Activated naive CD4-positive, alpha-beta T cell treated with anti-CD3 and anti-CD28 coated beads, Interleukin-2, amount 50 U/mL, for 16 hours (primary cell): ENCODE measurements around the gene TTF1.
"Not testable (repeated sequence)": the region's sequence is repeated elsewhere in the genome, so short reads cannot be mapped to it uniquely, and the experiment has no call there.

ENCODE experiments used
- DNase-seq: peaks from one replicate; pipeline ENCODE4 v3.0.0-alpha.2; 2020

Gene TTF1

DNA sequence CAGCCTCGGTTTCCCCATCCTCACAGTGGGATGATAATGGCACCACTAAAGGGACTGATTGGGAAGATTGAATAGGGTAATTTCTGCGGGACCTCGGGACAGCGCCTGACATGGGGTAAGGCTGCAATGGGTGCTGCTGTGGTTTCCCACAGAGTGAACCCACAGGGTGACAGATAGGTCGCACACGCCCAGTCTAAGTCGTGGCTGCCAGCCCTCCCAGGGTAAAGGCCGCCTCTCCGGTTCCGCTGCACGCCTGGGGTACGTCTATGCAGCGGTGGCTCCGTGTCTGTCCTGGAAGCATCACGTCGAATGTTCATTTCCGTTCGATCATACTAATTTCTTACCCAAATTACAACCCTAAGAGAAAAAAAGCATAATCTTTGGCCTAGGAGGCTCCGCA, 4.0 kb upstream of the TTF1 start:
- DNase-seq = no peak

DNA sequence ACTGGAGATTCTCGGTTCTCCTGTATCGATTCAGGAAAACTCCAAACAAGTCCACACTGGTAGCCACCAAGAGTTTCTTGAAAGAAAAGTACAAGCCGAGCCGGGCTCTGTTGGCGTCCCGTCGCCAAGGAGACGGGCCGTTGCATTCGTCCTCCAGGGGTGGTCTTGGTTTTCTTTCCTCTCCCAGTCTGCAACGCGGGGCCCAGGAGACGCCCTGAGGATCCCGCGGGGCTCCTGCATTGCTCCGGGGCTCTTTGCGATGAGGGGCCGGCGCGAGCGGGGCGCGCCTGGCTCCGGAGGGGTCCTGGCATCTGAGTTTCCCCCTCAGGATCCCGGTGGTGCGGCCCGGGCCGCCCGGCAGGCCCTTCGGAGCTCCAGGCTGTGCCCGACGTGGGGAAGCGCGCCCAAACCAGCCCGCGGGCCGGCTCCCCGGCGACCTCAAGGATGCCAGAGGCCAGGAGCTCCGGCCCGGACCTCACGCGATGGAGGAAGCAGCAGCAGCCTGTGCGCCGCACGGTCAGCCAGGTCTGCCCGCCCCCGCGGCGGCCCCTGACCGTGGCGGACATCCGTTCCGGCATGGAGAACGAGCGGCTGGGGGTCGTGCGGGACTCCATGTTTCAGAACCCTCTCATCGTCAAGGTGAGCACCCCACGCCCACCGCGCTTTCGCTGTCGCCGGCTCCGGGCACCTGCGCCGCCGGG, 3.3 kb upstream of the TTF1 start, which contains the start of gene CFAP77:
Gene CFAP77 (plus strand): TSS at position 384 of the 701 bp plus-strand sequence. CDS start 61 bp downstream, at position 445.
- DNase-seq = peak; percentile 48

DNA sequence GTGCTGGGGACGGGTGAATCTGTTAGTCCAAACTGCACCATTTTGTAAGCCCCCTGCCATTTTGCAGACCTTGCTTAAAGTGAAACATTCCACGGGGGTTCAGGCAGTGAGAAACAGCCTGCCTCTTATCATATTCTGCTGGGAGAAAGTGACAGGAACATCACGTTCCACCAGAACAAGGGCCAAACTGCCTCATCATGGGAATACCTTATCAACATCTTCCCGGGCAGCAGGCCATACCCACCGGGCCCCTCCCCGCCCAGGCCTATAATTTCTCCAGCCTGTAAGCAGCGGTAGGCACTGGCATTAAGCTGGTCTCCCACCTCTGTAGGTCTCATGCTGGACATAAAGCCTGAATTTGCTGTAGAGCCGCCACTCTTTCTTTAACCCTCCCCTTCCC, 1.9 kb upstream of the TTF1 start:
- no peak for DNase-seq

DNA sequence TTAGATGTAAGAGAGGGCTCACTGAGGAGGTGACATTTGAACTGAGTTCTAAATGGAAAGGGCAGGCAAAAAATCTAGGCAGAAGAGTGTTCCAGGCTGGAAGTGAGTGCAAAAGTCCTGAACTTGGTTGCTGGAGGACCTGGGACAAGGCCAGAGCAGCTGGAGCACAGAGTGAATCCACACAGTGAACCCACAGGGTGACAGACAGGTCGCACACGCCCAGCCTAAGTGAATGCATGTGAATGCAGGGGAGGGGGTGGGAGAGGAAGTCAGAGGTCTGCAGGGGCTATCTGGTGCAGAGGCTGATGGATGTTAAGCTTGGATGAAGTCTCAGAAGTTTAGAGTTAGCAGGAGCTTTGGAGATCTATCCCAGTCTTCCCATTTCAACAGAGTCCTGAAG, 556 bp upstream of the TTF1 start:
- DNase-seq = no peak

DNA sequence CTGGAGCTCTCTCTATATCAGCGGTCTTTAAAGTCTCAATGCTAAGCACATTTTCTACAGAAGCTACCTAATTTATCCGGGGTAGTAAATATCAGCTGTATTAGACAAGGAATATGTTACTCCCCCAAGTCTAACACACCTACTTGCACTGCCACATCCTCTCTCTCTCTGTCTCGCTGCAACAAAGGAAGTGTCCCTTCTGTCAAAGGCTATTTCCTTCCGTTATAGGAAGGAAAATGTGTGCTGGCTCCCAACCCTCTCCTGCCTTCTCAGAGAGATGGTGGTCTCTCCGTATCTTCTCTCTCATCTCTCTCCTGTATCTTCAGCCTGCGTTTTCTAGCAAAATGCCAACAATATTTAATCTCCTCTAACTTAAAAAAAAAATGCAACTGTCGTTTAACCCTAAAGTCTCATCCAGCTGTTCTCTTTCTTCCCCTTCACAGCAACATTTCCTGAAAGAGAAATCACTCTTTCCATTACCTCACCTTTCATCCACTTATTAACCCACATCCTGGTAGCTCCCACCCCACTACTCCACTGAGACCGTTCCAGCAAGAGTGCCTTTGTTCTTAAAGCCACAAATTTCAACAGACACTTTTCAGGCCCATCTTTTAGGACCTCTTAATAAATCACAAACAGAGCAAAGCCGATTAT, 2.3 kb downstream of the TTF1 start:
- no peak for DNase-seq

DNA sequence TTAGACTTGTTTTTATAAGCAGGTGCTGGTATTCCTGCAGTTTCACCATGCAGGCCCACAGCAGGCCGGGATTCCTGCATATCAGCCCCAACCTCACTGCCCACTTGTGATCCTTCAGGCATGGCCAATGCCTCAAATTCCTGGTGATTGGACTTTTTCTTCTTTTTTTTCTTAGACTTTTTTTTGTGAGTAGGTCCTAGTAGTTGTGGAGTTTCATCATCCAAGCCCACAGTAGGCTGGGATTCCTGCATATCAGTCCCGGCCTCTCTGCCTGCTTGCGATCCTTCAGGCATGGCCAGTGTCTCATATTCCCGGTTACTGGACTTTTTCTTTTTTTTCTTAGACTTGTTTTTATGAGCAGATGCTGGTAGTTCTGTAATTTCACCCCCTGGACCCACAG, 4.8 kb downstream of the TTF1 start:
- DNase-seq = no peak

DNA sequence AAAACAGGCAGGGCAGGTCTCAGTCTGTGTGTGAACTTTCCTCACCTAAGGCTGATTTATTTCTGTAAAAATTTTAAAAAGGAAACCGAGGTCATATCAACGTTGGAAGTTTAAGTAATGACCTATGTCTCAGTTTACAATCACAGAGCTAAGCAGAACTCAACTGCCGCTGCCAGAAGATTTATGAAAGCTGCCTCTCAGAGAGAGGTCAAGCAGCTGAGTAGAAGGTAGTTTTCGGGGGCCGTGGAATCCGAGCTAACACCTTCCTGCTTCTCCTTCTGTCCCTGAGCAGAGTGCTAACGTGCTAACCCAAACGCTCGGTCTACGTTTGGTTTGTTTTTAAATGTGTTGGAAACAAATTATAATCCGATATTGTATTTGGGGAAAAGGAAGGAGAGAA, 11.1 kb downstream of the TTF1 start:
- DNase-seq = no peak

DNA sequence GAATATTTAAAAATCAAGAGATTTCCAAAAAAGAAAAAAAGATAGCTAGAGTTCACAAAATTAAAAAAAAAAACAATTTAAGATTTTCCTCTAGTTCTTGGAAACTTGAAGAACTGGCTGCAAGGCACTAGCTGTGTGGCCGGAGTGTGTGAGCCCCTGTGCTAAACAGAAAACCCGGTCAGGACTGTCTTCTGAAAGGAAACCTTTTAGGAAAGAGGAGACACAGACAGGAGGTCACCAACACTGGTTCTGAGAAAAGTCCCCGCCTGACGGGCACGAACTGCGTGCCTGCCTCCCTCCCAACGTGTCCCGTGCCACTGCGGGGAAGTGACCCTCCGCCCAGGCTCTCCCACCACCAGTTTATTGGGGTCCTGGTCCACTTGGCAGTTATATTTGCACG, 15.2 kb downstream of the TTF1 start:
- no peak for DNase-seq

DNA sequence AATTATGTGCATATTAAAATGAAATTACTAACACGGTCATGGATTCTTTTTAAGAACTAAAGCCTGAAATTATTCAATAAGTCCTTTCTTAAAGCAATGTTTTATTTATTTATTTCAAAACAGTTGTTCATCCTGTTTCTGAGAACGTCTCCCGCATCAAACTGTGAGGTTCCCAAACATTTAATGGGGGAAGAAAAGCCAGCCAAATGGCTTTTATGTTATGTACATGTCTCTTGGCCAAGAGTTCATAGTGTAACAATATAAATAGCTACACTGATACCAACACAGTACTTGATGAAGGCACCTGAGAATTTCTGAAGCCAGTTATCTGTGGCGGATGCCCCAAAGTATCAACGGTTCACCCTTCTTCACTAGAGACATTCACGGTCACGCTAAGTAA, 15.7 kb downstream of the TTF1 start:
- no peak for DNase-seq

DNA sequence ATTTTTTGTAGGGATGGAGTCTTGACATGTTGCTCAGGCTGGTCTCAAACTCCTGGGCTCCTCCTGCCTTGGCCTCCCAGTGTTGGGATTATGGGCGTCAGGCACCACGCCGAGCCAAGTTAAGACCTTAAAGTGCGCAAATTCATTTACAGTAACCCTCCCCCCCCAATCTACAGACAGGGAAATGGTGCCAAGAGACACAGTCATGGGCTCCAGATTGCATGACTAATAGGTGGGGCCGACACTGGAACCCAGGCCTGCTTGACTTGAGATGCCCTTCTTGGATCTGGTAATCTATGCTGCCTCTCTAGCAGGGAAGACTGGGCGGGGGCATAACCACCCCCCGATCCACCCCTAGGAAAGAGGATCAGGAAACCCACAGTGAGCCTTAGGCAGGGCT, 19.5 kb downstream of the TTF1 start:
- no peak for DNase-seq

DNA sequence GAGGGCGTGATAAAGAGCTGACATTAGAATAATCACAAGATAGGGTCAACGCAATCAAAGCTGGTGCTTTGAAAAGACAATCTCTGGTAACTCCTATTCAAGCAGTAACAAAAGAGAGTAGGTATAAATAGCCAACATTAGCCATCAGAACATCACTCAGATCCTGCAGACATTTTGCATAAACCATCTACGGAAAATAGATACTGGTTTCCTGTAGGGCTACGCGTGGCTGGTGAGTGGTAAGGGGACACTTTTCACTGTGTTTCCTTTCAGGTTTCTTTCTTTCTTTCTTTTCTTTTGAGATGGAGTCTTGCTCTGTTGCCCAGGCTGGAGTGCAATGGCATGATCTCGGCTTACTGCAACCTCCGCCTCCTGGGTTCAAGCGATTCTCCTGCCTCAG, 22.3 kb downstream of the TTF1 start:
- DNase-seq = no peak

DNA sequence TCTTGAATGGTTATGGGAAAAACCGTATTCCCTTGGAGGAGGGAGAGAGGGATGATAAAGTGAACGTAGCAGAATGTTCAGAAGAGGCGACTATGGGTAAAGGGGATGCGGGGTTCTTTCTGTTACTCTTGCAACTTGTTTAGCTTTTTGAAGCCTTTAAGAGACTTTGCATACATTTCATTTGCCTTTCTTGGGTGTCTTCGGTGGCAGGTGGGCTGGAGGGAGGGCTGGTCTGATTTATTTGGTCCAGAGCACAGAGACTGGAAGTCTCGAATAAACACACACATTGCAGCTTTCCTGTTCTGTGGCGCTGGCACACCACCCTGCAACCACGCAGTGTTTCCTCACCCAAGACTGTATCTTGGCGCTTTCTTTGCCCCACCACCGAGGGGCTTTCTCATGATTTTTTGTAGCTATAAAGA, 23.2 kb downstream of the TTF1 start:
- DNase-seq = no peak

DNA sequence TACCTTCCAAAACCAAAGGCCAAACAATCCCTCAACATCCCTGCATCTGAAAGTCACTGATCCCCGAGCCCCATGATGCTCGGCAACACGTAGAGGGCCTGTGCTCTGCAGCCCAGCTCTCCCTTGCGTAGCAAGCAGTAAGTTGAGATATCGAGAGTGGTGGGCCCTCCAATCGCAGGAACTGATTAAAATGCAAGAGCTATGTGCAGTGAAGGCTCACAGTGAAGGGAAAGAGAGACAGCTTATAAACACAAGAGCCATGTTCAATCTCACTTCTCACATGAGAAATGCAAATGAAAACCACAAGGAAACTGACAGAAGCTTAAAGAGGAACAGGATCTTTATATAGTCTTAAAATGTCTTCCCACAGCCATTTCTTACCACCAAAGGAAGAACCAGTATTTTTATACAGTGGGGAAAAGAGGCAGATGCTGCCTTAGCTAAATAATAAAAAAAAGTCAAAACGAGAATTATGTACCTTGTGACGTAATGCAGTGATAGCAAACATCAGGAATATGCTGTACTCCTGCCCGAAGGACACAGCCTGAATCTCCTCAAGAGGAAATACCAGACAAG, 24.6 kb downstream of the TTF1 start:
- DNase-seq = no peak

DNA sequence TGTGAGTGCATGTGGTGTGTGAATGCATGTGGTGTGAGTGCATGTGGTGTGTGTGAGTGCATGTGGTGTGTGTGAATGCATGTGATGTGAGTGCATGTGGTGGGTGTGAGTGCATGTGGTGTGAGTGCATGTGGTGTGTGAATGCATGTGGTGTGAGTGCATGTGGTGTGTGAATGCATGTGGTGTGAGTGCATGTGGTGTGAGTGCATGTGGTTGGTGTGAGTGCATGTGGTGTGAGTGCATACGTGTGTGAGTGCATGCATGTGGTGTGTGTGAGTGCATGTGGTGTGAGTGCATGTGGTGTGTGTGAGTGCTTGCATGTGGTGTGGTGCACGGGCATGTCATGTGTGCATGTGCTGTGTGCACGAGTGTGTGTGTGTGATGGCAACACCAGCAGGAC, 28.2 kb downstream of the TTF1 start:
- DNase-seq = not testable (repeated sequence)

DNA sequence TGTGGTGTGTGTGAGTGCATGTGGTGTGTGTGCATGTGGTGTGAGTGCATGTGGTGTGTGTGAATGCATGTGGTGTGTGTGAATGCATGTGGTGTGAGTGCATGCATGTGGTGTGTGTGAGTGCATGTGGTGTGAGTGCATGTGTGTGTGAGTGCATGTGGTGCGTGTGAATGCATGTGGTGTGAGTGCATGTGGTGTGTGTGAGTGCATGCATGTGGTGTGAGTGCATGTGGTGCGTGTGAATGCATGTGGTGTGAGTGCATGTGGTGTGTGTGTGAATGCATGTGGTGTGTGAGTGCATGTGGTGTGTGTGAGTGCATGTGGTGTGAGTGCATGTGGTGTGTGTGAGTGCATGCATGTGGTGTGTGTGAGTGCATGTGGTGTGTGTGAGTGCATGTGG, 28.9 kb downstream of the TTF1 start:
- DNase-seq = not testable (repeated sequence)

DNA sequence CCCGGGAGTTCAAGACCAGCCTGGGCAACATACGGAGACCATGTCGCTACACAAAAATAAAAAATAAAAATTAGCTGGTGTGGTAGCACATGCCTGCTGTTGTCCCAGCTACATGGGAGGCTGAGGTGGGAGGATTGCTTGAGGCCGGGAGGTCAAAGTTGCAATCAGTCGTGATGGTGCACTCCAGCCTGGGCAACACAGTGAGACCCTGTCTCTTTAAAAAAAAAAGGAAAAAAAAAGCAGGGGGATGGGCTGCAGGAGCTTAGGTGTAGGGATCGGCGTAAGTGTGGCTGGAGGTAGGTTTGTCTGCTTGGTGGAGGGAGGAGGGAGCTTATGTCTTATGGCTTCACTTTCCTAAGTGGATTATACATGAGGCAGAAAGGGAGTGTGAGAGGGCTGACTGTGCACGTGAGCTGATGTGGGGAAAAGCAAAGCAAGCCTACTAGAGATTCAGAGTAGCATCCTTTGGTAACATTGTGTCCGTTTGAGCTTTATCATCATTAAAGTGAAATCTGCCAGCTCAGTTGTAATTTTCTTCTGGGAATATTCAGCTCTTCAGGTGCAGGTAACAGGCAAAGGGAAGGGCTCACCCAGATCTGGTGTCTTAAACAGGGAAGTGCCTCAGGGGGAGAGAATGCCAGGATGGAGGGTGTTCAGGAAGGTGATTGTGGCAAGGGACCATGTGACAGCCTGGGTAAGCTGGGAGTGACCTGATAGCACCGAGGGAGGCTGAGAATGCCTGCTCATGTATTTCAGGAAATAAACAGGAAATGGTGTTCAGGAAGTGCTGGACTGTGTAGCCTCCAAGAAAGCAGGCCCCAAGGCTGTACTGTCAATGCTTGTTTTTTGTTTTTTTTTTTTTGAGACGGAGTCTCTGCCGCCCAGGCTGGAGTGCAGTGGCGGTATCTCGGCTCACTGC, 34.2 kb downstream of the TTF1 start:
- DNase-seq = no peak

DNA sequence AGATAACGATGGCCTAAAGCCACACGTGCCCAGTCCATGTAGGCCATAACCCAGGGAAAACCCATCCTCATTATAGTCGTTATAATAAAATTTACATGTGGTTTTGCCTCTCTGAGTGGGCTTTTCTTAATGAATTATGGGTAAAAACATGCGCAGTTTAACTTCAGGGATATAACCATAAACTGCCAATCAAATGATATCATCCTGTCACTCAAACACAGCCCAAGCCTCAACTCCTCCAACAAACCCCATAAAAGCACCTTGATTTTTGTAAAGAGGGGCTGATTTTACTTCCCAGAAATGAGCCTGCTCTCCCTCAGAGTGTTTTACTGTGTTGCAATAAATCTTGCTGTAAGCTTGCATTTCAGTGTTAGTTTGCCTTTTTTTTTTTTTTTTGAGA, 36.0 kb downstream of the TTF1 start:
- no peak for DNase-seq

DNA sequence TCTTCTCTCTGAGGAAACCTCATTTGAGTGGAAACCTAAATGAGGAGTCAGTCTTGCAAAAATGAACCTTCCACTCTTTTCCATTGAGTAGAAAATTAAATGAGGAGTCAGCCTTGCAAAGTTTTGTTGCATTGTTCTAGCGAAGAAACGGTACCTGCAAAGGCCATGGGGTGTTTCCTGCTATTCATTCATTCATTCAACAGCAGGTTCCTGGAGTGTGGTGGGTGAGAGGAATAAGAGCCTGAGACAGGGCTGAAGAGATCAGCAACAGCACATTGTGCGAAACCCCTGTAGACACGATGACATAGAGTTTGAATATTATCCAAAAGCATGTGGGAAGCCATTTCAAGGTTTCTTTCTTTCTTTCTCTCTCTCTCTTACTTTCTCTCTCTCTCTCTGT, 37.2 kb downstream of the TTF1 start:
- no peak for DNase-seq

DNA sequence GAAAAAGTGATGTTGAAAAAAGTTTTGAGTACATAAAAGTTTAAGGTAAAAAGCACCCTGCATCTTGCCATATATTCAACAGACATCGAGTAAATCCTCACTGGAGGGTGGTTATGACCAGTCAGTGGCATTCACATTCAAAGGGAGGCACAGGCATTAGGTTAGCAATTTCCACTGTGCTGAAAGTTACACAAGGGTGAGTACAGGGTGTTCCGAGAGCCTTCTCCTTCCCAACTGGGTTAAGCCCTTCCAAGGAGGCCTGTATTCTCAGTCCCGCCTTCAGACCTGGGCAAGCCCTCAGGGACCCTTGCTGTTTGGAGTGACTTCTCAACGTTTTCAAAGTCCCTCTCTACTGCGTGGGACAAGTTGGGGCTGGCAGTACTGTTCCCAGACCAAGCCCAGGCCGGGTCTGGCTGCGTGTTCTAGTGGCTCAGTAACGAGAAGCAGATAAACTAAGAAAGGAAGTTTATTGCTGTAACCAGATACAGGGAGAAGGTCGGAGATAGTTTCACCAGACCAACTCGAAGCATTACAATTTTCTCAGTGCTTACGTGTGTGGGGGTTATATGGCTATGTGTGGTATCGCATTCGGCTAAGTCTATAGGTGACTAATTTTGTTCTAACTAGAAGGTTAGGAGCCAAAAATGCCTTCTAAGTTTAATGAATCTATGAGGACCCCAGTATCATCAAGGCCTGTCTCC, 38.9 kb downstream of the TTF1 start:
- no peak for DNase-seq

DNA sequence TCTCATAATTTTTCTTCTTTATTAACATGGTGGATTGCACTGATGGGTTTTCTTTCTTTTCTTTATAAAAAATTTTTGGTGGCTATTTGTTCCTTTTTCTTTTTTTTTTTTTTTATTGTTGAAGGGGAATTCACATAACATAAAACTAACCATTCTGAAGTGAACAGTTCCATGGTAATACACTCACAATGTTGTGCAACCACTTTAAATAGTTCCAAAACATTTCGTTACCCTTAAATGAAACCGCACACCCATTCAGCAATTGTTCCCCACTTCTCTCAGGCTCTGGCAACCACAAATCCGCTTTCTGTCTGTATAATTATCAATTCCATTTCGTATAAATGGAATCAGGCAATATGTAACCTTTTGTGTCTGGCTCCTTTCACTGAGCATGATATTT, 40.2 kb downstream of the TTF1 start:
- DNase-seq = no peak

DNA sequence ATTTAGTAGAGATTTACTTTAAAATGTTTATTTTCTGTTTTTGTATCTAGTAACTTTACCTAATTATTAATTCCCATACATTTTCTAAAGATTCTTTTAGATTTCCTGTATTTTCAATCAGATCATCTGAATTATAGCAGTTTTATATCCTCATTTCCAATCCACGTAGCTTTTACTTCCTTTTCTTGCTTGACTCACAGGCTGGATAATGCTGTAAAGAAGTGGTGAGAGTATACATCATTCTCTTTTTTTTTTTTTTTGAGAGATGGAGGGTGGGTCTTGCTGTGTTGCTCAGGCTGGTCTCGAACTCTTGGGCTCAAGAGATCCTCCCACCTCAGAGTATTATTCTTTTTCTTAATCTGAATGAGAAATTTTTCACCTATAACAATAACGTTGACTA, 40.7 kb downstream of the TTF1 start:
- DNase-seq = no peak

DNA sequence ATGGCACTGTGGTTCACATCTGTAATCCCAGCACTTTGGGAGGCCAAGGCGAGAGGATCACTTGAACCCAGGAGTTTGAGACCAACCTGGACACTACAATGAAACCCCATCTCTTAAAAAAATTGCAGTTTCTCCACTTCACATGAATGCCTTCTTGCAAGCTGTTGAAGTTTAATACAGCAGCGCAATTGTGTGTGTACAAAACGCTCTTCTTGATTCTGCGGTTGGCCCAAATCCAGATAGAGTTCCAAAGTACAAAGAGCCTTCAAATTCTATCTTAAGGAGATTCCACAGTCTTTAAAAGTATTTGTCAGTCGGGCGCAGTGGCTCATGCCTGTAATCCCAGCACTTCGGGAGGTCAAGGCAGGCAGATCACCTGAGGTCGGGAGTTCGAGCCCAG, 42.6 kb downstream of the TTF1 start:
- no peak for DNase-seq

DNA sequence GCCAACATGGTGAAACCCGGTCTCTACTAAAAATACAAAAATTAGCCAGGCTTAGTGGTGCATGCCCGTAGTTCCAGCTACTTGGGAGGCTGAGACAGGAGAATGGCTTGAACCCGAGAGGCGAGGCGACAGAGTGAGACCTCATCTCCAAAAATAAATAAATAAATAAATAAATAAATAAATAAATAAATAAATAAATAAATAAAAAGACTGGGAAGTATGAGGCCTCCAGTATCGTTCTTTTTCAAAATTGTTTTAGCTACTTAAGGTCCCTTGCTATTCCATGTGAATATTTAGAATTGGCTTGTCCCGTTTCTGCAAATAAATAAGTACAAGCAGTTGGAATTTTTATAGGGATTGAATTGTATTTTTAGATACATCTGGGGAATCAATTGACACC, 48.9 kb downstream of the TTF1 start:
- DNase-seq = no peak
